HEK293 (cell line): ENCODE measurements around the gene PSMD7.

Experiments used
- CTCF ChIA-PET: fragments of 350-600 bp; formaldehyde crosslinking; extraction: SDS; loops from one replicate; lab custom pipeline; 2021; ENCODE audit warnings: antibody characterized with exemption; lab: Yijun Ruan, JAX
- POLR2A ChIA-PET: fragments of 300-600 bp; formaldehyde crosslinking; extraction: SDS; loops from one replicate; lab custom pipeline; 2020; ENCODE audit warnings: antibody characterized with exemption, inconsistent platforms; lab: Yijun Ruan, JAX
- H3K27ac ChIP-seq: fragments of 200-500 bp; sonication (Bioruptor generic); 2 replicates; pipeline ENCODE4 v1.5.1; 2014; ENCODE audit warnings: low read depth, low read length, control low read depth, inconsistent platforms; ENCODE audit errors: extremely low read depth
- H3K36me3 ChIP-seq, 2 experiments: fragments of 200-500 bp in 1 of 2; sonication (Bioruptor generic) in 1 of 2; 1 replicate in 1 of 2; 2 replicates in 1 of 2; pipeline ENCODE4 v1.5.1; 2014 to 2017; ENCODE audit warnings: inconsistent platforms in 2 of 2, low read length in 2 of 2; ENCODE audit not compliant: control insufficient read depth in 2 of 2, insufficient read depth in 1 of 2
- H3K4me1 ChIP-seq: fragments of 200-500 bp; sonication (Bioruptor generic); 2 replicates; pipeline ENCODE4 v1.5.1; 2014; ENCODE audit warnings: mild to moderate bottlenecking, low read length, inconsistent platforms; ENCODE audit not compliant: control insufficient read depth, insufficient read depth
- H3K4me3 ChIP-seq: 2 replicates; pipeline ENCODE4 v1.5.1; 2011; ENCODE audit warnings: low read depth, mild to moderate bottlenecking, control low read depth, low read length, moderate library complexity
- H3K9me3 ChIP-seq: fragments of 200-500 bp; sonication (Bioruptor generic); 2 replicates; pipeline ENCODE4 v1.5.1; 2014; ENCODE audit warnings: low read depth, low read length, inconsistent platforms; ENCODE audit not compliant: control insufficient read depth, insufficient read depth
- MEIS1 ChIP-seq: sonication (generic); formaldehyde crosslinking; IDR thresholded peaks from 2 replicates; pipeline ENCODE4 v1.8.1; 2022; ENCODE audit warnings: missing genetic modification reagents, mild to moderate bottlenecking, borderline replicate concordance
- PRDM10 ChIP-seq: fragments of 450-650 bp; formaldehyde crosslinking; IDR thresholded peaks from 2 replicates; pipeline ENCODE4 v1.5.1; 2016; ENCODE audit warnings: missing biosample characterization, missing genetic modification characterization
- ZFHX2 ChIP-seq: fragments of 450-650 bp; formaldehyde crosslinking; conservative IDR thresholded peaks from 2 replicates; pipeline ENCODE4 v1.5.1; 2016; ENCODE audit warnings: missing biosample characterization, missing genetic modification characterization
- ZFP37 ChIP-seq: fragments of 450-650 bp; formaldehyde crosslinking; IDR thresholded peaks from 2 replicates; pipeline ENCODE4 v1.5.1; 2016; ENCODE audit warnings: missing biosample characterization, missing genetic modification characterization
- ZNF140 ChIP-seq: fragments of 450-650 bp; formaldehyde crosslinking; IDR thresholded peaks from 2 replicates; pipeline ENCODE4 v1.5.1; 2016; ENCODE audit warnings: missing biosample characterization, missing genetic modification characterization
- ZNF19 ChIP-seq: fragments of 450-650 bp; formaldehyde crosslinking; IDR thresholded peaks from 2 replicates; pipeline ENCODE4; 2016; ENCODE audit warnings: missing biosample characterization, missing genetic modification characterization, low read depth
- ZNF24 ChIP-seq: fragments of 450-650 bp; formaldehyde crosslinking; IDR thresholded peaks from 2 replicates; pipeline ENCODE4 v1.5.1; 2016; ENCODE audit warnings: missing biosample characterization, missing genetic modification characterization
- ZNF311 ChIP-seq: fragments of 450-650 bp; formaldehyde crosslinking; IDR thresholded peaks from 2 replicates; pipeline ENCODE4 v1.5.1; 2017; ENCODE audit warnings: missing biosample characterization, missing genetic modification characterization, borderline replicate concordance
- ZNF510 ChIP-seq: fragments of 450-650 bp; formaldehyde crosslinking; IDR thresholded peaks from 2 replicates; pipeline ENCODE4 v1.5.1; 2018; ENCODE audit warnings: mild to moderate bottlenecking, missing genetic modification characterization, missing biosample characterization; ENCODE audit not compliant: insufficient replicate concordance
- ZNF561 ChIP-seq: fragments of 450-650 bp; IDR thresholded peaks from 2 replicates; pipeline ENCODE4 v1.5.1; 2018; ENCODE audit warnings: missing biosample characterization, missing genetic modification characterization, borderline replicate concordance
- ZNF571 ChIP-seq: fragments of 450-650 bp; formaldehyde crosslinking; IDR thresholded peaks from 2 replicates; pipeline ENCODE4 v1.5.0; 2017; ENCODE audit warnings: missing biosample characterization, missing genetic modification characterization
- ZNF585B ChIP-seq: fragments of 450-650 bp; formaldehyde crosslinking; IDR thresholded peaks from 2 replicates; pipeline ENCODE4 v1.5.1; 2016; ENCODE audit warnings: missing biosample characterization, missing genetic modification characterization
- ZNF623 ChIP-seq: fragments of 450-650 bp; formaldehyde crosslinking; IDR thresholded peaks from 2 replicates; pipeline ENCODE4 v1.5.1; 2016; ENCODE audit warnings: missing biosample characterization, missing genetic modification characterization
- ZNF654 ChIP-seq: fragments of 450-650 bp; formaldehyde crosslinking; IDR thresholded peaks from 2 replicates; pipeline ENCODE4 v1.5.1; 2016; ENCODE audit warnings: low read depth, missing biosample characterization, missing genetic modification characterization
- ZNF707 ChIP-seq: fragments of 450-650 bp; formaldehyde crosslinking; IDR thresholded peaks from 2 replicates; pipeline ENCODE4 v1.5.1; 2016; ENCODE audit warnings: missing biosample characterization, missing genetic modification characterization
- ZNF830 ChIP-seq: fragments of 450-650 bp; IDR thresholded peaks from 2 replicates; pipeline ENCODE4 v1.5.0; 2018; ENCODE audit warnings: missing biosample characterization, missing genetic modification characterization, low read depth, mild to moderate bottlenecking, moderate library complexity
- ZNF837 ChIP-seq: fragments of 450-650 bp; formaldehyde crosslinking; IDR thresholded peaks from 2 replicates; pipeline ENCODE4 v1.5.1; 2016; ENCODE audit warnings: missing biosample characterization, missing genetic modification characterization
- TF ChIP-seq, protein P1 (sequence below): fragments of 450-650 bp; formaldehyde crosslinking; IDR thresholded peaks from 2 replicates; pipeline ENCODE4 v1.5.1; 2016; ENCODE audit warnings: missing biosample characterization, missing genetic modification characterization, low read depth
- TF ChIP-seq, protein P2 (sequence below): fragments of 450-650 bp; formaldehyde crosslinking; IDR thresholded peaks from 2 replicates; pipeline ENCODE4 v1.5.1; 2016; ENCODE audit warnings: missing biosample characterization, missing genetic modification characterization
- TF ChIP-seq, protein P3 (sequence below): fragments of 450-650 bp; IDR thresholded peaks from 2 replicates; pipeline ENCODE4 v1.5.1; 2018; ENCODE audit warnings: missing biosample characterization, mild to moderate bottlenecking, missing genetic modification characterization
- TF ChIP-seq, protein P4 (sequence below): fragments of 450-650 bp; formaldehyde crosslinking; IDR thresholded peaks from 2 replicates; pipeline ENCODE4 v1.5.1; 2016; ENCODE audit warnings: missing biosample characterization, missing genetic modification characterization
- TF ChIP-seq, protein P5 (sequence below): fragments of 450-650 bp; formaldehyde crosslinking; IDR thresholded peaks from 2 replicates; pipeline ENCODE4 v1.5.1; 2016; ENCODE audit warnings: missing biosample characterization, missing genetic modification characterization

Gene PSMD7

DNA sequence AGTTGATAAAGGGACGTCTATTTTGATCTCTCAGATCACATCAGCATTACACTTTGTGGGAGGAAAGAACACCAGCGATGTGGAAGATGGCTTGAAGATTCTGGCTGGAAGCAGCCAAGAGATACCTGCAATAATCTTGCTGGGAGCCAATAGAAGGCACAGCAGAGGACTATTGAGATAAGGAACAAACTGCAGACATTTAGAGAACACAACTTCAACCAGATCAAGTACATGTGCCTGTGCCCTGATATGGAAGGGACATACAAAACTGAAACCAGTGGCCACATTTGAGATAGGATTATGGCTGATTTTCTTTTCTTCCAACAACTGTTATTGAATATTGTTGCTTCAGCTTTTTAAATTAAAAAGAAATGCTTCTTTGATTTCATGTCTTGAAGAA lies 18.6 kb upstream of the PSMD7 start (continued):
- TF ChIP-seq, protein P1, sequence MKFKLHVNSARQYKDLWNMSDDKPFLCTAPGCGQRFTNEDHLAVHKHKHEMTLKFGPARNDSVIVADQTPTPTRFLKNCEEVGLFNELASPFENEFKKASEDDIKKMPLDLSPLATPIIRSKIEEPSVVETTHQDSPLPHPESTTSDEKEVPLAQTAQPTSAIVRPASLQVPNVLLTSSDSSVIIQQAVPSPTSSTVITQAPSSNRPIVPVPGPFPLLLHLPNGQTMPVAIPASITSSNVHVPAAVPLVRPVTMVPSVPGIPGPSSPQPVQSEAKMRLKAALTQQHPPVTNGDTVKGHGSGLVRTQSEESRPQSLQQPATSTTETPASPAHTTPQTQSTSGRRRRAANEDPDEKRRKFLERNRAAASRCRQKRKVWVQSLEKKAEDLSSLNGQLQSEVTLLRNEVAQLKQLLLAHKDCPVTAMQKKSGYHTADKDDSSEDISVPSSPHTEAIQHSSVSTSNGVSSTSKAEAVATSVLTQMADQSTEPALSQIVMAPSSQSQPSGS (tag by site-specific recombination) = no peak
- TF ChIP-seq ZNF571 (tag by site-specific recombination) = no peak
- no peak for TF ChIP-seq ZNF561 (tag by site-specific recombination)
- no peak for TF ChIP-seq ZNF140 (tag by site-specific recombination)
- no peak for TF ChIP-seq ZNF510 (tag by site-specific recombination)

DNA sequence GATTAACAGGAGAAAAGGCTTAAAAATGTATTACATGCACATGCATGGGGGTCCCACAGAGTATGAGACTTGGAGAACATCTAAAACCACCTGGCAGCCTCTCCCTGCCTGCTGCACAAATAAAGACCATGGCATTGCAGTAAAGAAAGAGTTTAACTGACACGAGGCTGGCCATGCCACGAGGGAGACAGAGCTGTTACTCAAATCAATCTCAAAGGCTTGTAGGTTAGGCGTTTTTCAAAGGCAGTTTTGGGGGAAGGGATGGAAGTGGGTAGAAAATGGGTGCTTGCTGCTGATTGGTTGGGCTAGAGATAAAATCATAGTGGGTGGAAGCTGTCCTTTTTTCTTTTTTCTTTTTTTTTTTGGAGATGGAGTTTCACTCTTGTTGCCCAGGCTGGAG lies 17.3 kb upstream of the PSMD7 start:
- no peak overlapping the region for H3K27ac ChIP-seq
- no peaks in the 10 kb centered on the region for H3K36me3 ChIP-seq
- H3K9me3 ChIP-seq = no peaks in the 10 kb centered on the region
- H3K4me3 ChIP-seq = no peak overlapping the region
- CTCF ChIA-PET = no interaction called here
- no peak for TF ChIP-seq ZNF837 (tag by site-specific recombination)
- TF ChIP-seq ZNF707 = no peak
- TF ChIP-seq, protein P2, sequence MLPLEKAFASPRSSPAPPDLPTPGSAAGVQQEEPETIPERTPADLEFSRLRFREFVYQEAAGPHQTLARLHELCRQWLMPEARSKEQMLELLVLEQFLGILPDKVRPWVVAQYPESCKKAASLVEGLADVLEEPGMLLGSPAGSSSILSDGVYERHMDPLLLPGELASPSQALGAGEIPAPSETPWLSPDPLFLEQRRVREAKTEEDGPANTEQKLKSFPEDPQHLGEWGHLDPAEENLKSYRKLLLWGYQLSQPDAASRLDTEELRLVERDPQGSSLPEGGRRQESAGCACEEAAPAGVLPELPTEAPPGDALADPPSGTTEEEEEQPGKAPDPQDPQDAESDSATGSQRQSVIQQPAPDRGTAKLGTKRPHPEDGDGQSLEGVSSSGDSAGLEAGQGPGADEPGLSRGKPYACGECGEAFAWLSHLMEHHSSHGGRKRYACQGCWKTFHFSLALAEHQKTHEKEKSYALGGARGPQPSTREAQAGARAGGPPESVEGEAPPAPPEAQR (tag by site-specific recombination) = no peak
- POLR2A ChIA-PET = no interaction called here
- no peaks in the 10 kb centered on the region for H3K4me1 ChIP-seq

DNA sequence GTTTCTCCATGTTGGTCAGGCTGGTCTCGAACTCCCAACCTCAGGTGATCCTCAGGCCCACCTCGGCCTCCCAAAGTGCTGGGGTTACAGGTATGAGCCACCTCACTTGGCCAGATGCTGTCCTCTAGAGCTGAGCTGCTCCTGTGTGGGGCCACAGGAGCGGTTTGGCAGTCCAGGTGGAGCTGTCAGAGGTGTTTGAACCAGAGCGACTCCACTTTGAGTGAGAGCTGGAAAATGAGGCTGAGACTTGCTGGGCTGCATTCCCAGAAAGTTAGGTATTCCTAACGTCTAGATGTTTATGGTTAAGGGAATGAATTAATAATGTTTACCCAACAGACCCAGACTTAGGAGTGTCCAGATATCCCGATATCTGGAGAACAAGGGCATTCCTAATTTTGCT lies 16.8 kb upstream of the PSMD7 start:
- H3K36me3 ChIP-seq = no peaks in the 10 kb centered on the region
- ChIA-PET POLR2A (no interaction called here), CTCF (no interaction called here)
- H3K27ac ChIP-seq = no peak overlapping the region
- no peaks in the 10 kb centered on the region for H3K4me1 ChIP-seq
- H3K4me3 ChIP-seq = no peak overlapping the region
- H3K9me3 ChIP-seq = no peaks in the 10 kb centered on the region
- TF ChIP-seq, protein P3, sequence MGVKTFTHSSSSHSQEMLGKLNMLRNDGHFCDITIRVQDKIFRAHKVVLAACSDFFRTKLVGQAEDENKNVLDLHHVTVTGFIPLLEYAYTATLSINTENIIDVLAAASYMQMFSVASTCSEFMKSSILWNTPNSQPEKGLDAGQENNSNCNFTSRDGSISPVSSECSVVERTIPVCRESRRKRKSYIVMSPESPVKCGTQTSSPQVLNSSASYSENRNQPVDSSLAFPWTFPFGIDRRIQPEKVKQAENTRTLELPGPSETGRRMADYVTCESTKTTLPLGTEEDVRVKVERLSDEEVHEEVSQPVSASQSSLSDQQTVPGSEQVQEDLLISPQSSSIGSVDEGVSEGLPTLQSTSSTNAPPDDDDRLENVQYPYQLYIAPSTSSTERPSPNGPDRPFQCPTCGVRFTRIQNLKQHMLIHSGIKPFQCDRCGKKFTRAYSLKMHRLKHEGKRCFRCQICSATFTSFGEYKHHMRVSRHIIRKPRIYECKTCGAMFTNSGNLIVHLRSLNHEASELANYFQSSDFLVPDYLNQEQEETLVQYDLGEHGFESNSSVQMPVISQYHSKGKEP (tag by site-specific recombination) = no peak
- TF ChIP-seq ZNF510 (tag by site-specific recombination) (no peak), ZNF311 (no peak), ZNF585B (tag by site-specific recombination) (no peak), ZFHX2 (tag by site-specific recombination) (no peak), ZNF830 (no peak), PRDM10 (tag by site-specific recombination) (no peak), ZNF24 (tag by site-specific recombination) (no peak), ZNF19 (tag by site-specific recombination) (no peak), ZFP37 (no peak), MEIS1 (CRISPR knock-in tag) (no peak), ZNF654 (tag by site-specific recombination) (no peak), ZNF623 (tag by site-specific recombination) (no peak)
- TF ChIP-seq, protein P4, sequence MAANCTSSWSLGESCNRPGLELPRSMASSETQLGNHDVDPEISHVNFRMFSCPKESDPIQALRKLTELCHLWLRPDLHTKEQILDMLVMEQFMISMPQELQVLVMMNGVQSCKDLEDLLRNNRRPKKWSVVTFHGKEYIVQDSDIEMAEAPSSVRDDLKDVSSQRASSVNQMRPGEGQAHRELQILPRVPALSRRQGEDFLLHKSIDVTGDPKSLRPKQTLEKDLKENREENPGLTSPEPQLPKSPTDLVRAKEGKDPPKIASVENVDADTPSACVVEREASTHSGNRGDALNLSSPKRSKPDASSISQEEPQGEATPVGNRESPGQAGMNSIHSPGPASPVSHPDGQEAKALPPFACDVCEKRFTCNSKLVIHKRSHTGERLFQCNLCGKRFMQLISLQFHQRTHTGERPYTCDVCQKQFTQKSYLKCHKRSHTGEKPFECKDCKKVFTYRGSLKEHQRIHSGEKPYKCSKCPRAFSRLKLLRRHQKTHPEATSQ (tag by site-specific recombination) = no peak
- TF ChIP-seq, protein P5, sequence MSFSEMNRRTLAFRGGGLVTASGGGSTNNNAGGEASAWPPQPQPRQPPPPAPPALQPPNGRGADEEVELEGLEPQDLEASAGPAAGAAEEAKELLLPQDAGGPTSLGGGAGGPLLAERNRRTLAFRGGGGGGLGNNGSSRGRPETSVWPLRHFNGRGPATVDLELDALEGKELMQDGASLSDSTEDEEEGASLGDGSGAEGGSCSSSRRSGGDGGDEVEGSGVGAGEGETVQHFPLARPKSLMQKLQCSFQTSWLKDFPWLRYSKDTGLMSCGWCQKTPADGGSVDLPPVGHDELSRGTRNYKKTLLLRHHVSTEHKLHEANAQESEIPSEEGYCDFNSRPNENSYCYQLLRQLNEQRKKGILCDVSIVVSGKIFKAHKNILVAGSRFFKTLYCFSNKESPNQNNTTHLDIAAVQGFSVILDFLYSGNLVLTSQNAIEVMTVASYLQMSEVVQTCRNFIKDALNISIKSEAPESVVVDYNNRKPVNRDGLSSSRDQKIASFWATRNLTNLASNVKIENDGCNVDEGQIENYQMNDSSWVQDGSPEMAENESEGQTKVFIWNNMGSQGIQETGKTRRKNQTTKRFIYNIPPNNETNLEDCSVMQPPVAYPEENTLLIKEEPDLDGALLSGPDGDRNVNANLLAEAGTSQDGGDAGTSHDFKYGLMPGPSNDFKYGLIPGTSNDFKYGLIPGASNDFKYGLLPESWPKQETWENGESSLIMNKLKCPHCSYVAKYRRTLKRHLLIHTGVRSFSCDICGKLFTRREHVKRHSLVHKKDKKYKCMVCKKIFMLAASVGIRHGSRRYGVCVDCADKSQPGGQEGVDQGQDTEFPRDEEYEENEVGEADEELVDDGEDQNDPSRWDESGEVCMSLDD (tag by site-specific recombination) = no peak
